ENCODE results near the gene CBX4. TPM values are rescaled to one million over a fixed set of nuclear protein-coding genes. Genes with fewer than 3 reads are reported as not detected.

Gene CBX4
- total and polyA plus RNA-seq, 2 of the 13 experiments (the other 11 are each of a cell fraction or from before 2014, with no cell fraction given), result 25.8 to 50.8 TPM

GRCh38 chr17:79857095-79857494 is 17.9 kb upstream of the CBX4 start:
- Histone ChIP-seq H3K4me2 (ENCODE audit: low read depth, low read length) (0 out of 2 replicates have a peak overlapping the region, but pooled peaks have one; percentile 21), H4K20me1 (ENCODE audit: insufficient read depth, low read length) (no peaks in the 10 kb centered on the region), H3K9me3 (ENCODE audit: low read length) (no peaks in the 10 kb centered on the region), H3K27ac (ENCODE audit: extremely low read length, insufficient read depth, low read length) (no peak overlapping the region), H3K4me3 (replicated peaks in 1 of 3; ENCODE audit: insufficient read depth in 1 of 3, low read depth in 2 of 3, low read length in 3 of 3) (no peak overlapping the region), H3K9ac (ENCODE audit: insufficient read depth, low read depth, low read length) (no peak overlapping the region), H3K79me2 (ENCODE audit: insufficient read depth, low read length) (no peaks in the 10 kb centered on the region), H3K36me3 (replicated peaks in 1 of 2; ENCODE audit: control insufficient read depth in 1 of 2, insufficient read depth in 2 of 2, low read length in 2 of 2) (no peaks in the 10 kb centered on the region), H3K4me1 (ENCODE audit: insufficient read depth, low read length) (peaks cover 64% of the 10 kb centered on the region), H3K27me3 (ENCODE audit: control insufficient read depth in 1 of 2, insufficient read depth in 2 of 2, low read length in 2 of 2) (peaks cover 16 to 50% of the 10 kb centered on the region in 2 experiments; a peak in 4 of 5 replicates), H2AFZ (ENCODE audit: low read length) (no peak overlapping the region)
- TF ChIP-seq TOPORS (CRISPR knock-in tag; IDR thresholded peaks at IDR 0.05), result no peak
- TF ChIP-seq TRIM22 (IDR thresholded peaks at IDR 0.05), result no peak
- no peak for TF ChIP-seq ATF4 (CRISPR knock-in tag; IDR thresholded peaks at IDR 0.05)
- no peak for TF ChIP-seq ZNF775 (CRISPR knock-in tag; IDR thresholded peaks at IDR 0.05; ENCODE audit: borderline replicate concordance)
- no peak for TF ChIP-seq ZNF143 (CRISPR knock-in tag; IDR thresholded peaks at IDR 0.05)
- TF ChIP-seq ZNF224 (CRISPR knock-in tag; IDR thresholded peaks at IDR 0.05), result no peak
- no peak for TF ChIP-seq ZBTB2 (CRISPR knock-in tag; IDR thresholded peaks at IDR 0.05; ENCODE audit: low read depth)
- TF ChIP-seq EP300 (IDR thresholded peaks at IDR 0.05; ENCODE audit: low read depth in 2 of 2, low read length in 2 of 2), result no peak
- no peak for TF ChIP-seq EP300 (CRISPR knock-in tag; IDR thresholded peaks at IDR 0.05; ENCODE audit: borderline replicate concordance)
- TF ChIP-seq ZSCAN21 (CRISPR knock-in tag; IDR thresholded peaks at IDR 0.05; ENCODE audit: borderline replicate concordance), result no peak
- TF ChIP-seq ZNF142 (CRISPR knock-in tag; IDR thresholded peaks at IDR 0.05), result no peak
- no peak for TF ChIP-seq ZNF460 (CRISPR knock-in tag; IDR thresholded peaks at IDR 0.05; ENCODE audit: borderline replicate concordance)
- TF ChIP-seq TGIF2 (CRISPR knock-in tag; IDR thresholded peaks at IDR 0.05), result no peak
- no peak for TF ChIP-seq MED13 (CRISPR knock-in tag; IDR thresholded peaks at IDR 0.05)
- TF ChIP-seq FOXJ3 (CRISPR knock-in tag; IDR thresholded peaks at IDR 0.05; ENCODE audit: borderline replicate concordance), result no peak
- no peak for TF ChIP-seq ZNF652 (CRISPR knock-in tag; IDR thresholded peaks at IDR 0.05; ENCODE audit: borderline replicate concordance, low read depth)
- FAIRE-seq, result no peak
- 40% methylated on average over 8 of the region's 8 CpGs for WGBS (ENCODE audit: low lambda C conversion rate)
- intact Hi-C loops (cut with micrococcal nuclease; ENCODE audit: unreplicated experiment) (no loop called here), in situ Hi-C loops (cut with HindIII; ENCODE audit: extremely low pct_ligation_motif_present, low pct_unique_long_range_greater_than_20kb) (no loop called here)
- ChIA-PET CTCF (ENCODE audit: low intra/inter-chr PET ratio, low total read pairs) (no interaction called here), POLR2A (interaction anchor here (0.9 to 3.5 kb wide), 5 partner anchors 11 to 135 kb away, joined by 3 to 24 read pairs (median 9); partner anchors contain the start of gene CBX4)
- DNase-seq (ENCODE audit: low spot score), result no peak
- BruUV-seq (replicated peaks), result no TSS peak
- ATAC-seq, result no peak
